HCT116 (cell line): ENCODE measurements around the gene NHERF2.

Experiments
- CEBPB ChIP-seq: IDR thresholded peaks from 2 replicates; pipeline ENCODE4 v1.6.1; 2012; ENCODE audit warnings: low read depth
- ELF1 ChIP-seq: IDR thresholded peaks from 2 replicates; pipeline ENCODE4 v1.6.1; 2012; ENCODE audit warnings: low read depth, borderline replicate concordance
- EZH2phosphoT487 ChIP-seq: fragments of 200-600 bp; IDR thresholded peaks from 2 replicates; pipeline ENCODE4 v1.6.1; 2018; ENCODE audit warnings: antibody characterized with exemption, borderline replicate concordance
- POLR2AphosphoS5 ChIP-seq: IDR thresholded peaks from 2 replicates; pipeline ENCODE4 v1.6.1; 2011; ENCODE audit warnings: mild to moderate bottlenecking, low read depth, low read length, moderate library complexity
- RAD21 ChIP-seq: IDR thresholded peaks from 2 replicates; pipeline ENCODE4 v1.6.1; 2012; ENCODE audit warnings: low read depth, mild to moderate bottlenecking
- SIN3A ChIP-seq: IDR thresholded peaks from 2 replicates; pipeline ENCODE4 v1.6.1; 2012; ENCODE audit warnings: low read depth
- YY1 ChIP-seq: IDR thresholded peaks from 2 replicates; pipeline ENCODE4 v1.6.1; 2011; ENCODE audit warnings: low read length, low read depth, moderate library complexity, mild to moderate bottlenecking; ENCODE audit not compliant: insufficient replicate concordance; ENCODE audit errors: extremely low read depth
- ZNF274 ChIP-seq: fragments of 200-500 bp; sonication (Bioruptor generic); IDR thresholded peaks from 2 replicates; pipeline ENCODE4 v1.6.1; 2014; ENCODE audit warnings: mild to moderate bottlenecking, low read depth, low read length, inconsistent platforms
- TF ChIP-seq, protein P1 (sequence below), 3 experiments: fragments of 200-600 bp in 1 of 3; sonication (generic) in 1 of 3; IDR thresholded peaks in 2 of 3; conservative IDR thresholded peaks in 1 of 3; 2 replicates each; pipeline ENCODE4 v1.5.1; 2012 to 2017; ENCODE audit warnings: low read depth in 2 of 3, low read length in 2 of 3, antibody characterized with exemption in 1 of 3, borderline replicate concordance in 1 of 3, control low read depth in 1 of 3, mild to moderate bottlenecking in 1 of 3, mixed read lengths in 1 of 3, mixed run types in 1 of 3, moderate library complexity in 1 of 3; ENCODE audit not compliant: insufficient read depth in 1 of 3

DNA sequence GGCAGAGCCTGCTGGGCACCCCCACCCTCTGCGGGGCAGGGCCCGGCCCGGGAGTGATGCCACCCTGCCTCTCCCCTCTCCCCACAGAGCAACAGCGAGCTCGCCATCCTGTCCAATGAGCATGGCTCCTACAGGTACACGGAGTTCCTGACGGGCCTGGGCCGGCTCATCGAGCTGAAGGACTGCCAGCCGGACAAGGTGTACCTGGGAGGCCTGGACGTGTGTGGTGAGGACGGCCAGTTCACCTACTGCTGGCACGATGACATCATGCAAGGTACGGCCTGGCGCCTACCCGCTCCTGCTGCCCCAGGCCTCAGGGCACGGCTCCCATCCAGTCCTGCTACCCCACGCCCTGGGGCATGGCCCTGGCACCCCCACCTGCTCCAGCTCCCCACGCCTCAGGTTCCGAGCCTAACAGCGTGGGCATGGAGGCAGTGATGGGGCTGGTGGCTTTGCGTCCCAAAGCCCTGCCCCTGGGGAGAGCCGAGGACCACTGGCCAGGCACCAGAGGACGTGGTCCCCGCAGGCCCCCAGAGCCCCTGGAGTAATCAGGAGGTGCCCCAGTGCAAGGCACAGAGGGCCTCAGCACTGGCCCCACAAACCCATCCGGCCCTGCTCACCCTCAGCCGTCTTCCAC lies 59.5 kb downstream of the NHERF2 start:
- TF ChIP-seq, protein P1, sequence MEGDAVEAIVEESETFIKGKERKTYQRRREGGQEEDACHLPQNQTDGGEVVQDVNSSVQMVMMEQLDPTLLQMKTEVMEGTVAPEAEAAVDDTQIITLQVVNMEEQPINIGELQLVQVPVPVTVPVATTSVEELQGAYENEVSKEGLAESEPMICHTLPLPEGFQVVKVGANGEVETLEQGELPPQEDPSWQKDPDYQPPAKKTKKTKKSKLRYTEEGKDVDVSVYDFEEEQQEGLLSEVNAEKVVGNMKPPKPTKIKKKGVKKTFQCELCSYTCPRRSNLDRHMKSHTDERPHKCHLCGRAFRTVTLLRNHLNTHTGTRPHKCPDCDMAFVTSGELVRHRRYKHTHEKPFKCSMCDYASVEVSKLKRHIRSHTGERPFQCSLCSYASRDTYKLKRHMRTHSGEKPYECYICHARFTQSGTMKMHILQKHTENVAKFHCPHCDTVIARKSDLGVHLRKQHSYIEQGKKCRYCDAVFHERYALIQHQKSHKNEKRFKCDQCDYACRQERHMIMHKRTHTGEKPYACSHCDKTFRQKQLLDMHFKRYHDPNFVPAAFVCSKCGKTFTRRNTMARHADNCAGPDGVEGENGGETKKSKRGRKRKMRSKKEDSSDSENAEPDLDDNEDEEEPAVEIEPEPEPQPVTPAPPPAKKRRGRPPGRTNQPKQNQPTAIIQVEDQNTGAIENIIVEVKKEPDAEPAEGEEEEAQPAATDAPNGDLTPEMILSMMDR (IDR thresholded peaks at IDR 0.05 in 2 of 3, conservative IDR thresholded peaks at IDR 0.05 in 1 of 3; ENCODE audit: borderline replicate concordance in 1 of 3, insufficient read depth in 1 of 3, low read depth in 2 of 3, low read length in 2 of 3) = no peak
- TF ChIP-seq POLR2AphosphoS5 (no peak), SIN3A (no peak), ZNF274 (no peak), RAD21 (no peak), CEBPB (no peak), ELF1 (no peak), YY1 (no peak), EZH2phosphoT487 (no peak)
